DOHH2 (cell line): Measurements from ENCODE around the gene MARCHF3.

Experiments
- H3F3A ChIP-seq: fragments of 200-600 bp; sonication (generic), shearing (Covaris generic); 2 replicates; pipeline ENCODE4 v1.6.0; 2016; ENCODE audit warnings: antibody characterized with exemption, mild to moderate bottlenecking; ENCODE audit not compliant: control insufficient read depth, insufficient read depth
- H3K27ac ChIP-seq: fragments of 200-600 bp; sonication (generic); 2 replicates; pipeline ENCODE4 v1.5.1; 2014; ENCODE audit warnings: low read depth, mild to moderate bottlenecking, low read length, moderate library complexity
- H3K27me3 ChIP-seq: fragments of 200-600 bp; sonication (generic); 2 replicates; pipeline ENCODE4 v1.6.1; 2014; ENCODE audit warnings: mild to moderate bottlenecking, low read length, mixed read lengths; ENCODE audit not compliant: control insufficient read depth
- H3K36me3 ChIP-seq: fragments of 200-600 bp; sonication (generic); 2 replicates; pipeline ENCODE4 v1.6.1; 2014; ENCODE audit warnings: mild to moderate bottlenecking, low read length, moderate library complexity, mixed read lengths; ENCODE audit not compliant: control insufficient read depth
- H3K4me1 ChIP-seq: fragments of 200-600 bp; sonication (generic); 2 replicates; pipeline ENCODE4 v1.6.1; 2014; ENCODE audit warnings: mild to moderate bottlenecking, low read length, mixed read lengths; ENCODE audit not compliant: control insufficient read depth
- H3K4me2 ChIP-seq: fragments of 200-600 bp; sonication (generic); 2 replicates; pipeline ENCODE4 v1.6.0; 2014; ENCODE audit warnings: mild to moderate bottlenecking, low read length, moderate library complexity
- H3K4me3 ChIP-seq: fragments of 200-600 bp; sonication (generic); 2 replicates; pipeline ENCODE4 v1.5.1; 2014; ENCODE audit warnings: mild to moderate bottlenecking, low read length, mixed read lengths
- H3K79me2 ChIP-seq: fragments of 200-600 bp; sonication (generic); 2 replicates; pipeline ENCODE4 v1.6.1; 2014; ENCODE audit warnings: mild to moderate bottlenecking, low read length, mixed read lengths; ENCODE audit not compliant: control insufficient read depth
- H3K9me2 ChIP-seq: fragments of 200-600 bp; sonication (generic); replicated peaks from 2 replicates; pipeline ENCODE4 v1.6.1; 2014; ENCODE audit warnings: mild to moderate bottlenecking, low read length, mixed read lengths; ENCODE audit not compliant: control insufficient read depth
- H3K9me3 ChIP-seq: fragments of 200-600 bp; sonication (generic); 2 replicates; pipeline ENCODE4 v1.6.1; 2014; ENCODE audit warnings: antibody characterized with exemption, low read length, mixed read lengths; ENCODE audit not compliant: control insufficient read depth, insufficient read depth
- H4K20me1 ChIP-seq: fragments of 200-600 bp; sonication (generic); 2 replicates; pipeline ENCODE4 v1.6.0; 2014; ENCODE audit warnings: low read depth, mild to moderate bottlenecking, antibody characterized with exemption, low read length, moderate library complexity; ENCODE audit not compliant: control insufficient read depth, insufficient read depth
- EZH2phosphoT487 ChIP-seq: fragments of 200-600 bp; sonication (generic); IDR thresholded peaks from 2 replicates; pipeline ENCODE4 v1.6.1; 2017; ENCODE audit warnings: borderline replicate concordance, mild to moderate bottlenecking, antibody characterized with exemption, low read length, moderate library complexity, mixed read lengths
- TF ChIP-seq, protein P1 (sequence below): fragments of 200-600 bp; sonication (generic); IDR thresholded peaks from one replicate; pipeline ENCODE4 v1.5.1; 2014; ENCODE audit warnings: antibody characterized with exemption, mild to moderate bottlenecking, low read depth, low read length; ENCODE audit not compliant: poor library complexity, severe bottlenecking

MARCHF3 gene

GRCh38 chr5:127011153-127011552 is 19.2 kb downstream of the MARCHF3 start:
- Histone ChIP-seq H4K20me1 (no peaks in the 10 kb centered on the region), H3K27me3 (no peaks in the 10 kb centered on the region), H3K4me1 (peaks cover 49% of the 10 kb centered on the region), H3K4me3 (no peak overlapping the region), H3K79me2 (peaks cover 36% of the 10 kb centered on the region), H3K27ac (no peak overlapping the region), H3K9me2 (no peaks in the 10 kb centered on the region), H3K4me2 (no peak overlapping the region), H3K9me3 (no peaks in the 10 kb centered on the region), H3F3A (peaks cover 3% of the 10 kb centered on the region; the same call in 1 of the 2 replicates), H3K36me3 (no peaks in the 10 kb centered on the region)
- TF ChIP-seq, protein P1, sequence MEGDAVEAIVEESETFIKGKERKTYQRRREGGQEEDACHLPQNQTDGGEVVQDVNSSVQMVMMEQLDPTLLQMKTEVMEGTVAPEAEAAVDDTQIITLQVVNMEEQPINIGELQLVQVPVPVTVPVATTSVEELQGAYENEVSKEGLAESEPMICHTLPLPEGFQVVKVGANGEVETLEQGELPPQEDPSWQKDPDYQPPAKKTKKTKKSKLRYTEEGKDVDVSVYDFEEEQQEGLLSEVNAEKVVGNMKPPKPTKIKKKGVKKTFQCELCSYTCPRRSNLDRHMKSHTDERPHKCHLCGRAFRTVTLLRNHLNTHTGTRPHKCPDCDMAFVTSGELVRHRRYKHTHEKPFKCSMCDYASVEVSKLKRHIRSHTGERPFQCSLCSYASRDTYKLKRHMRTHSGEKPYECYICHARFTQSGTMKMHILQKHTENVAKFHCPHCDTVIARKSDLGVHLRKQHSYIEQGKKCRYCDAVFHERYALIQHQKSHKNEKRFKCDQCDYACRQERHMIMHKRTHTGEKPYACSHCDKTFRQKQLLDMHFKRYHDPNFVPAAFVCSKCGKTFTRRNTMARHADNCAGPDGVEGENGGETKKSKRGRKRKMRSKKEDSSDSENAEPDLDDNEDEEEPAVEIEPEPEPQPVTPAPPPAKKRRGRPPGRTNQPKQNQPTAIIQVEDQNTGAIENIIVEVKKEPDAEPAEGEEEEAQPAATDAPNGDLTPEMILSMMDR: no peak
- no peak for TF ChIP-seq EZH2phosphoT487

DNA sequence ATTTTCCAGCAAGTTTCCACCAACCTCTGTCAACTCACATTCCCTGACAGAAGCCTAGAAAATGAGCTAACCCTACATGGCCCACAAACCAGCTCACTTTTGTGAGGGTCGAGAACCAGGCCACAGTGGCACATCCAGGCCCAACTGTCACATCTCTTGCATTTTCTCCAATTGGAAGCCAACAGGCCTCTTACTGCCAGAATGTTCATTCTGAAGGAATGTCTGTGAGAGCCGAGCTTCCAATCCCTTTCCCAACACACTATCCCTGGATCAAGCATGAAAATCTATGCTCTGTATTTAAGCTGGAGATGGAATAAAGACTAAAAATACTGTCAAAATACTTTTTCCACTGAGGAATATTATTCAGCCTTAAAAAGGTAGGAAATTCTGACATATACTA is 20.0 kb downstream of the MARCHF3 start:
- H3K9me2 ChIP-seq: no peaks in the 10 kb centered on the region
- H3K4me1 ChIP-seq: peaks cover 51% of the 10 kb centered on the region
- no peak overlapping the region for H3K4me2 ChIP-seq
- H3K27me3 ChIP-seq: no peaks in the 10 kb centered on the region
- no peaks in the 10 kb centered on the region for H4K20me1 ChIP-seq
- no peaks in the 10 kb centered on the region for H3K9me3 ChIP-seq
- H3K79me2 ChIP-seq: peaks cover 33% of the 10 kb centered on the region
- no peaks in the 10 kb centered on the region for H3K36me3 ChIP-seq
- TF ChIP-seq, protein P1: no peak
- no peak for TF ChIP-seq EZH2phosphoT487
- H3K27ac ChIP-seq: no peak overlapping the region
- no peak overlapping the region for H3K4me3 ChIP-seq
- peaks cover 3% of the 10 kb centered on the region; the same call in 1 of the 2 replicates for H3F3A ChIP-seq

GRCh38 chr5:127009784-127010183 is 20.6 kb downstream of the MARCHF3 start:
- Histone ChIP-seq H3K79me2 (peaks cover 30% of the 10 kb centered on the region), H3K4me1 (peaks cover 47% of the 10 kb centered on the region), H3K9me2 (no peaks in the 10 kb centered on the region), H3K9me3 (no peaks in the 10 kb centered on the region), H4K20me1 (no peaks in the 10 kb centered on the region), H3K4me2 (no peak overlapping the region), H3K4me3 (no peak overlapping the region), H3K36me3 (no peaks in the 10 kb centered on the region), H3K27ac (no peak overlapping the region), H3F3A (peaks cover 2% of the 10 kb centered on the region; the same call in 1 of the 2 replicates), H3K27me3 (no peaks in the 10 kb centered on the region)
- no peak for TF ChIP-seq EZH2phosphoT487
- TF ChIP-seq, protein P1: no peak
